DOHH2 (cell line): ENCODE measurements around the gene PTPRZ1.

Source experiments
- H3F3A ChIP-seq: fragments of 200-600 bp; sonication (generic), shearing (Covaris generic); 2 replicates; pipeline ENCODE4 v1.6.0; 2016; ENCODE audit warnings: antibody characterized with exemption, mild to moderate bottlenecking; ENCODE audit not compliant: control insufficient read depth, insufficient read depth
- H3K27ac ChIP-seq: fragments of 200-600 bp; sonication (generic); 2 replicates; pipeline ENCODE4 v1.5.1; 2014; ENCODE audit warnings: low read depth, mild to moderate bottlenecking, low read length, moderate library complexity
- H3K27me3 ChIP-seq: fragments of 200-600 bp; sonication (generic); 2 replicates; pipeline ENCODE4 v1.6.1; 2014; ENCODE audit warnings: mild to moderate bottlenecking, low read length, mixed read lengths; ENCODE audit not compliant: control insufficient read depth
- H3K36me3 ChIP-seq: fragments of 200-600 bp; sonication (generic); 2 replicates; pipeline ENCODE4 v1.6.1; 2014; ENCODE audit warnings: mild to moderate bottlenecking, low read length, moderate library complexity, mixed read lengths; ENCODE audit not compliant: control insufficient read depth
- H3K4me1 ChIP-seq: fragments of 200-600 bp; sonication (generic); 2 replicates; pipeline ENCODE4 v1.6.1; 2014; ENCODE audit warnings: mild to moderate bottlenecking, low read length, mixed read lengths; ENCODE audit not compliant: control insufficient read depth
- H3K4me2 ChIP-seq: fragments of 200-600 bp; sonication (generic); 2 replicates; pipeline ENCODE4 v1.6.0; 2014; ENCODE audit warnings: mild to moderate bottlenecking, low read length, moderate library complexity
- H3K4me3 ChIP-seq: fragments of 200-600 bp; sonication (generic); 2 replicates; pipeline ENCODE4 v1.5.1; 2014; ENCODE audit warnings: mild to moderate bottlenecking, low read length, mixed read lengths
- H3K79me2 ChIP-seq: fragments of 200-600 bp; sonication (generic); 2 replicates; pipeline ENCODE4 v1.6.1; 2014; ENCODE audit warnings: mild to moderate bottlenecking, low read length, mixed read lengths; ENCODE audit not compliant: control insufficient read depth
- H3K9me2 ChIP-seq: fragments of 200-600 bp; sonication (generic); replicated peaks from 2 replicates; pipeline ENCODE4 v1.6.1; 2014; ENCODE audit warnings: mild to moderate bottlenecking, low read length, mixed read lengths; ENCODE audit not compliant: control insufficient read depth
- H3K9me3 ChIP-seq: fragments of 200-600 bp; sonication (generic); 2 replicates; pipeline ENCODE4 v1.6.1; 2014; ENCODE audit warnings: antibody characterized with exemption, low read length, mixed read lengths; ENCODE audit not compliant: control insufficient read depth, insufficient read depth
- H4K20me1 ChIP-seq: fragments of 200-600 bp; sonication (generic); 2 replicates; pipeline ENCODE4 v1.6.0; 2014; ENCODE audit warnings: low read depth, mild to moderate bottlenecking, antibody characterized with exemption, low read length, moderate library complexity; ENCODE audit not compliant: control insufficient read depth, insufficient read depth
- CTCF ChIP-seq: fragments of 200-600 bp; sonication (generic); IDR thresholded peaks from one replicate; pipeline ENCODE4 v1.5.1; 2014; ENCODE audit warnings: antibody characterized with exemption, mild to moderate bottlenecking, low read depth, low read length; ENCODE audit not compliant: poor library complexity, severe bottlenecking
- EZH2phosphoT487 ChIP-seq: fragments of 200-600 bp; sonication (generic); IDR thresholded peaks from 2 replicates; pipeline ENCODE4 v1.6.1; 2017; ENCODE audit warnings: borderline replicate concordance, mild to moderate bottlenecking, antibody characterized with exemption, low read length, moderate library complexity, mixed read lengths

The PTPRZ1 gene

GRCh38 chr7:121994625-121995410 lies 121.9 kb downstream of the PTPRZ1 start:
- H3K79me2 ChIP-seq, result no peaks in the 10 kb centered on the region
- H3K4me1 ChIP-seq, result no peaks in the 10 kb centered on the region
- TF ChIP-seq CTCF (peak; percentile 81), EZH2phosphoT487 (no peak)
- H4K20me1 ChIP-seq, result no peaks in the 10 kb centered on the region
- no peak overlapping the region for H3K4me3 ChIP-seq
- no peak overlapping the region for H3K27ac ChIP-seq
- H3K9me3 ChIP-seq, result no peaks in the 10 kb centered on the region
- no peak overlapping the region for H3K4me2 ChIP-seq
- no peaks in the 10 kb centered on the region for H3F3A ChIP-seq
- H3K36me3 ChIP-seq, result no peaks in the 10 kb centered on the region
- H3K27me3 ChIP-seq, result no peaks in the 10 kb centered on the region
- H3K9me2 ChIP-seq, result no peaks in the 10 kb centered on the region

DNA sequence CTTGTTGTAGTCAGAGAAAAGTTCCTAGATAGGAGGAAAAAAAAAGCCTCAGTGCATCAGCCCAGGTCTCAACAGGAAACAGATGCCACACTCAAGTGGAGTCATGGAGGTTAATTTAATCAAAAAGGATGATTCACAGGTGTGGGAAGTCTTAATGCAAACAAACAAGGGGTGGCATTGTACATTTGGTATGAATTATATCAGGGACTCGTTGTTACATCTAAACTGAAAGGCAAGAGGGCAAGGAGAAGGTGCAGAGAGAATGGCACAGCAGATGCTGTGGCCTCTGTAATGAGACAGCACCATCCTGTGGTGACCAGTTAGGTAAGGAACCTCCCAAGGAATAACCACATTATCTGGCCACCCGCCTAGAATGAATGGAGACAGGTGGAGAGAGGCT lies 133.7 kb downstream of the PTPRZ1 start:
- H3F3A ChIP-seq, result no peaks in the 10 kb centered on the region
- no peak overlapping the region for H3K27ac ChIP-seq
- no peaks in the 10 kb centered on the region for H3K27me3 ChIP-seq
- no peaks in the 10 kb centered on the region for H3K36me3 ChIP-seq
- H3K4me3 ChIP-seq, result no peak overlapping the region
- TF ChIP-seq CTCF (no peak), EZH2phosphoT487 (no peak)
- H3K79me2 ChIP-seq, result no peaks in the 10 kb centered on the region
- H3K4me2 ChIP-seq, result no peak overlapping the region
- H3K4me1 ChIP-seq, result no peaks in the 10 kb centered on the region
- no peaks in the 10 kb centered on the region for H3K9me2 ChIP-seq
- no peaks in the 10 kb centered on the region for H4K20me1 ChIP-seq
- H3K9me3 ChIP-seq, result no peaks in the 10 kb centered on the region

GRCh38 chr7:122010116-122010515 lies 137.2 kb downstream of the PTPRZ1 start:
- H3K36me3 ChIP-seq, result no peaks in the 10 kb centered on the region
- H3K9me3 ChIP-seq, result no peaks in the 10 kb centered on the region
- H3K27ac ChIP-seq, result no peak overlapping the region

More at GRCh38 chr7:122010116-122010515, 137.2 kb downstream of the PTPRZ1 start:
- no peak overlapping the region for H3K4me3 ChIP-seq
- no peaks in the 10 kb centered on the region for H3F3A ChIP-seq
- no peaks in the 10 kb centered on the region for H3K79me2 ChIP-seq
- no peak overlapping the region for H3K4me2 ChIP-seq
- H4K20me1 ChIP-seq, result no peaks in the 10 kb centered on the region
- H3K9me2 ChIP-seq, result no peaks in the 10 kb centered on the region
- H3K4me1 ChIP-seq, result no peaks in the 10 kb centered on the region
- TF ChIP-seq EZH2phosphoT487 (no peak), CTCF (no peak)
- H3K27me3 ChIP-seq, result no peaks in the 10 kb centered on the region
